GM18861 (cell line): Measurements from ENCODE around the gene RER1.

Experiments used
- ATAC-seq: cut with Tn5 transposase; IDR thresholded peaks from one replicate; pipeline ENCODE4 v1.9.1; 2021; ENCODE audit not compliant: unreplicated experiment

RER1 gene, protein sequence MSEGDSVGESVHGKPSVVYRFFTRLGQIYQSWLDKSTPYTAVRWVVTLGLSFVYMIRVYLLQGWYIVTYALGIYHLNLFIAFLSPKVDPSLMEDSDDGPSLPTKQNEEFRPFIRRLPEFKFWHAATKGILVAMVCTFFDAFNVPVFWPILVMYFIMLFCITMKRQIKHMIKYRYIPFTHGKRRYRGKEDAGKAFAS

DNA sequence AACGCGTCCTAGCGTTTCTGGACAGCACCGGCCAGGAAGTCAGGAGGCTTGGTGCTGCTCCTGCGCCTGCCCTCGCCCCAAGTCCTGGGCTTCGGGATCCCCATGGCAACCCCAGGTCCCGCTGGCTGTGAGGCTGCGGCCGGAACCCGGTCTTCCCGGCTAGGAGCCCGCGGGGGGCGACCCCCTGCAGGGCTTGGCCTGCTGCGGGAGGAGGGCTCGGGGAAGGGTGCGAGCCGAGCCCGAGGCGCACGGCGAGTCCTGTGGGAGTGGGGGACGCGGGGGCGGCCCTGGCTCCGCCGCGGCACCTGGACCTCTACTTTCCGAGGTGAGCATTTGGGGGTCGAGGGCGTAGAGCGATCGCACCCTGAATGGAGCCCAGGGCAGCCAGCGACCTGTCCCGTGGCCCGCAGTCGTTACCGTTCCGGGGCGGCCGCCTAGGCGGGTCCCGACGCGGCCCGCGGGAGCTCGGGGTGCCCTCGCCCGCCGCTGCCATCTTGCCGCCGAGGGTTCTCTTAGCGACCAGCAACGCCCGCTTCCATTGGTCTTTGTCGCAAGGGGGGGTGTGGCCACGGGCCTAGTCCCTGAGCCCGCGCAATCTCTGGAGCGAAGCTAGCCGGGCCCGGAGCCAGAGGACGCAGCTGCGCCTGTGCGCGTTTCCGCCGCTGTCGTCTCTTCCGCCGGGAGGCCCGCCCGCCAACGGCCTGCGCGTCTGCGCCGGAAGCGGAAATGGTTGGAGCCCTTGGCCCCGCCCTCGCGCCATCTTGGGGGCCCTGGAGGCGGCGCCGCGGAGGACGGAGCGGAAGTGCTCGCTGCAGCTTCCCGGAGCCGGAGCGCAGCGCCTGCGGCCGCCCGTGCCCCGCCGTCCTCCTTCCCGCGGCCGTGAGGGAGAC is at the start of gene RER1, which contains the start of gene MORN1:
Gene RER1, plus strand, starts transcription at position 801 of the 890 bp plus-strand sequence. CDS start 3,950 bp downstream, outside the sequence.
Gene MORN1, minus strand, starts transcription at position 514 of the 890 bp plus-strand sequence. Its CDS starts 21 bp downstream, at position 493.
- ATAC-seq = peak; percentile 84

- ATAC-seq = no peak
These were observed 49.1 kb upstream of the RER1 start for GRCh38 chr1:2342384-2343022.

DNA sequence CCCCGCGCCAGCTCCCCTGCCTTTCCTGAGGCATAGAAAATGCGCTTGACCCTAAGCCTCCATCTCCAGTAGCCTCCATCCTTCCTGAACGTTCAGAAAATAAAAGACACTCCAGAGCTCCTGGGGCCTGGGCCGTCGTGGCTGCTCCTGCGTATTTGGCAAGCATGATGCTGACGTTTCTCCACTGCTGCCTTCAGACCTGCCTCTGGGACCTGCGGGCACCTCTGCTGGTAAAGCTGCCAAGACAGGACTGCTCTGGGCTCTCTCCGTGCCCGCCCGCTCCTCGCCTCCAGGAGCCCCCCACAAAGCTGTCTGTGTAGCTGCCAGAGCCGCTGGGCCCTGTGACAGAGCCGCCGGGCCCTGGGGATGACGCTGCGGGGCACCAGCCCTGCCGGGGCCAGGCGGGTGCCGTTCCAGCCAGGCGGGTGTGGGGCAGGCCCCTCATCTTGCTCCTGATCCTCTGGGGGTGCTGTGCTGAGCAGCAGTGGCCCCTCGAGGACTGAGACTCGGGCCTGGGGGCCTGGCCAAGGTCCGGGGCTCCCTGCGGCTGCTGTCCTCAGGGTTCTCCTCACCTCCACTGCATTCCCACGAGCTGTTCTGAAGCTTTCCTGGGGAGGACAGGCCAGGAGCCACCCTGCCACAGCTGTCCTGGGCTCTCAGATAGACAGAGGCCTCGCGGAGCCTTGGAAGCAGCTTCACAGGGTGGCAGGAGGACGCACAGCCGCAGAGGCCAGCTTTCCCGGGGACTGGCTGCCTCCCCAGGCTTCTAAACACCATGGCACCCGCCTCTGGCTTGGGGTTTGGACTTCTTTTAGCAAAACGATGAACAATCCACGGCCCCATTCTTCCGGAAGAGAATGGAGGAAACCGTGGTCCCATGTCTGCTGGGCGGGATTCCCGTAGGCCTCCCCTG is 48.4 kb upstream of the RER1 start:
- ATAC-seq = no peak

DNA sequence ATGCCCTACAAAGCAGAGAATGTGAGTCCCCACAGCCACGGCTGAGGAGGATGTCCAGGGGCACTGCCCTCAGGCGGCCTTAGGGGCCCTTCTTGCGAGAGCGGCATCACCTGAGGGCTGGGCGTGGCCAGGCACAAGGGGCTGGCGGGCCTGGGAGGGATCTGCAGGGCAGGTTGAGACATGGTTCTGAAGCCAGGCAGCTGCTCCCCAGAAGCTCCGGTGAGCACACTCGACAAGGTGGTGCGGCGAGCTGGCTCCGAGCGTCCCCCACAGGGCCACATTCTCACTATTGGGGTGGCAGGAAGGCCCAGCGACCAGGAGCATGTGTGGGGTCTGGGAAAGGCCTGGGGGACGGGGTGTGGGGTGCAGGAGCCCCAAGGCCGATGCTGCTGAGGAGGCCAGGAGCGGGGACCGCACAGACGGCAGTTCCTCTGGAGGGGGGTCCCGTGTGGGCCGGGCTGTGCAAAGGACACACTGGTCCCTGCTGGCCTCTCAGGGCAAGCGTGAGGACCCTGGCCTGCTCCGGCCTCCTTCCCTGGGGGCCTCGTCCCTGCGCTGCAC is 47.4 kb upstream of the RER1 start:
- no peak for ATAC-seq

DNA sequence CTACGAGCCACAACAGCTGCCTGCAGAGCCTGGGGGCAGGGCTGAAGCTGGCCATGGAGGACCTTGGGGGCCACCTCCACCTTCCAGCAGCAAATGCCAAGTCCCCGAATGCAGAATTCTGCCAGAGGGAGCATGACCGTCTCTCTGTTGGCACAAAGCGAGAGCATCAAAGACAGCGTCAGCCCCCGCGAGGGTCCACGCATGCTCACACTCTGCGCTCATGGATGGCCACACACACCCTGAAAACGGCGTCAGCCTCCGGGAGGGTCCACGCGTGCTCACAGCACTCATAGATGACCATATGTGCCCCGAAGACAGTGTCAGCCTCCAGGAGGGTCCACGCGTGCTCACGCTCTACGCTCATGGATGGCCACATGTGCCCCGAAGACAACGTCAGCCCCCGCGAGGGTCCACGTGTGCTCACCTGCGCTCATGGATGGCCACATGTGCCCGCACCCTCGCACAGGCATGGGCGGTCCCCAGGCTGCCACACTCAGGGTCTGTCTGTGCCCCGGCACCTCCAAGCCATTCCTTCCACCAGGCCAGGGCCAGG is 46.8 kb upstream of the RER1 start:
- ATAC-seq = no peak

GRCh38 chr1:2345297-2346075 is 46.2 kb upstream of the RER1 start:
- ATAC-seq = no peak

DNA sequence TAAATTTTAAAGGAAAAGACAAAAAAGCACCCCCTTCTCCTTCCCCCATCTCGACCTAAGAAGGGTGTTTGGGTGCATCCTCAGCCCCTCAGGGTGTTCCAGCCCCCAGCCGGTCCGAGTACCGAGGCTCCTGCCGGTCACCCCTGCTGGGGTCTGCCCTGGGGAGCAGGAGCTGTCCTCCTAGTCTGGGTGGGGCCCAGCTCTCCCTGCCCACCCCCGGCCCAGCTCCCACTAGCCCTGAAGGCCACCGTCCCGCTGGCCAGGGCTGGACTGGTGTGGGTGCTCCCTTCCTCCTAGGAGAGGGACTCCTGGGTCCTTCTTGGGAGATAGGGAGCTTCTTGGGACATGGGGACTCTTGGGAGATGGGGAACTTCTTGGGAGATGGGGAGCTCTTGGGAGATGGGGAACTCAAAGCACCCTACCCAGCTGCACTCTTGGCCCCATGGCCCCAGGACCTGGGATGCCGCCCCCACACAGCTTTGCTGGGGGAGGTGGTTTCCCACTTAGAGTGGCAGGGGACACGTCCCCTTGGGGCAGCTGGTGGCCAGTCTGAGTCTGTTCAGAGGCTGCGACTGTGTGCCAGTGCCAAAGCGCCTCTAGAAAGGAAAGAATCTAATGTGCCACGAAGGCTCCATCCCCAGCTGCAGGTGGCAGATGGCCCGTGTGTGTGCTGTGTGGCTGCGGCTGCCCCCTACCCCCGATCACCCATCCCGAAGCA is 44.8 kb upstream of the RER1 start:
- no peak for ATAC-seq

- ATAC-seq = no peak
These were observed 44.2 kb upstream of the RER1 start for GRCh38 chr1:2347409-2347785.

- no peak for ATAC-seq
These were observed 43.7 kb upstream of the RER1 start for GRCh38 chr1:2347896-2348295.

DNA sequence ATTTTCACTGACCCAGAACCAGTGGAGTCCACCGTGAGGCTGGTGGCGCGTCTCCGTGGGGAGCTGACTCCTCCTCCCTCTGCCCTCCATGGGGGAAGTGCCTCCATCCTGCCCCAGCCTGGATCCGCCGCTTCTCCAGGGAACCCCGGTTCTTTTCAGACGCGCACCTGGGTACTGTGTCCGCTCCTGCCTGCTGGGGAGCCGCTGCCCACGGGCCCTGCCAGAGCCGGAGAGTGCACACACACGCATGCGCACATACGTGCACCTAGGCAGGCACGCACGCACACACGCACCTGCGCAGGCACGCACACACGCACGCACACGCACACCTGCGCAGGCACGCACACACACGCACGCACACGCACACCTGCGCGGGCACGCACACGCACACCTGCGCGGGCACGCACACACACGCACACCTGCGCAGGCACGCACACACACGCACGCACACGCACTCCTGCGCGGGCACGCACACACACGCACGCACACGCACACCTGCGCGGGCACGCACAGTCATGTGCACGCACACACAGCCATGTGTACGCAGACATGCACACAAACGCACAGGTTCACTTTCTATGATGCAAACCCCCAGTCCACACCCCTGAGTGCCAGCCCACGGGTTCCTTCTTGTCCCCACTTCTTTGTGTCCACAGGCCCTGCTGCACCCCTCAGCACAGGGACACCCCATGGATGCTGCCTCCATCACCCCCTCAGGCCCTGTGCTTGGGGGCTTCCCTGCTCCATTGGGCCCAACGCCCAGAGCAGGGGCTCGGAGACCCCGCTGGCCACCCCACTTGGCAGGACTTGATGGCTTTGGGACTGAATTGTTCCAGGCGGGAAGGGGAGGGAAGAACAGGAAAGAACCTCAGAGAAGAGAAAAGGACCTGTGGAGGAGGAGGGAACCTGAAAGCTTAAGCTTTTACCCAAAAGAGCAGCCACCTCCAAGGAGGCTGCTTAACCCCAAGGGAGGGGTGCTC is 43.0 kb upstream of the RER1 start:
- ATAC-seq = no peak

GRCh38 chr1:2349806-2350205 is 41.8 kb upstream of the RER1 start:
- no peak for ATAC-seq

DNA sequence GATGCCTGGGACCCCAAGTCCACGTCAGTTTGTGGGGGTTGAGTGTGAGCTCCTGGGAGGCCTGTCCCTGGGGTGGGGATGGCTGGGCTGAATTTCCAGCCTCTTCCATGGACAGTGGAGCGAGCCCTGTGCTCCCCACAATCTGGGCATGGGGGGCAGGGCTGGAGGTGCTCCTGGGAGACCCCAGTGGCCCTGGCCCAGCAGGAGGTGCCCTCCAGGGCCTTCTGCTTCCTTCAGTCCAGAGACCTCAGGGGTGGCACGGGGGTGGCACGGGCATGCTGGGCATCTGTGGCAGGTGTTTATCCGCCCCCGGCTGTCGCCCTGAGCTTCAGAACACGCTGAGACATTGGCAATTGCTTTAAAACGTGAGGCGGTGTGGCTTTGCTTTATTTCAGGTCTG is 41.1 kb upstream of the RER1 start:
- ATAC-seq = no peak

- no peak for ATAC-seq
These were observed 40.6 kb upstream of the RER1 start for GRCh38 chr1:2350911-2351655.

- ATAC-seq = no peak
These were observed 39.9 kb upstream of the RER1 start for GRCh38 chr1:2351723-2352122.

- no peak for ATAC-seq
These were observed 39.2 kb upstream of the RER1 start for GRCh38 chr1:2352341-2352896.

DNA sequence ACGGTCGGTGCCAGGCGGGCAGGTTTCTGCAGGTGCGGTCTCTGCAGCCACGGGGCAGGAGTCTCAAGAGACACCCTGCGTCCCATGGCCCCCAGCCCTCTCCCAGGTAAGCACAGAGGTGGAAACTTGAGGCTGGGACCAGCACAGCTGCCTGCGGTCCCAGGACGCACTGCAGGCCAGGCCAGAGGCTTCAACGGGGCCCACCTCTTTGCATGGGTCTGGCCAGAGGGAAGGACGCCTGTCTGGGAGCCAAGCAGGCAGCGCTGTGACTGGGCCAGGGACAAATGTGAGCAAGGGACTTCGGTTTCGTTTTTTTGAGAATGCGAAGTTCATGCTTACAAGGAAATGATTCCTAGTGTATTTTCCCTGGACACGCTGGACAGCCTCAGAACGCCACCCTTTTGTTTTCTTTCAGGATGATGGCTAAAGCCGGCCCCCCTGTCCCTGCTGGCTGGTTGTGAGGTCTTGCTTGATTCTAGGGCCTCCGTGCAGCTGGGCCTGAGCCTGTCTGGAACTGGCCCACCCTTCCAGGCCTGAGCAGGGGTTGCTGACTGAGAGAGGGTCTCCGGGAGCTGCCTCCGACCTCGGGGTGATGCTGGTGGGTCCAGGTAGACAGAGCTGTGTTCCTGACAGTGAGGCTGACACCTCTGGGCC is 38.6 kb upstream of the RER1 start:
- no peak for ATAC-seq
